Measurements from ENCODE around the gene GJA5.

GJA5 gene

GRCh38 chr1:147729315-147729714 is 31.1 kb downstream of the GJA5 start:
- no peak for DNase-seq (ENCODE audit: low read depth in 2 of 2, low spot score in 1 of 2)

GRCh38 chr1:147726168-147726567 is 34.2 kb downstream of the GJA5 start:
- no peak for DNase-seq (ENCODE audit: low read depth in 2 of 2, low spot score in 1 of 2)

GRCh38 chr1:147725685-147726084 is 34.7 kb downstream of the GJA5 start:
- no peak for DNase-seq (ENCODE audit: low read depth in 2 of 2, low spot score in 1 of 2)

GRCh38 chr1:147723691-147724323 is 36.6 kb downstream of the GJA5 start:
- no peak for DNase-seq (ENCODE audit: low read depth in 2 of 2, low spot score in 1 of 2)

GRCh38 chr1:147722124-147722523 is 38.3 kb downstream of the GJA5 start:
- no peak for DNase-seq (ENCODE audit: low read depth in 2 of 2, low spot score in 1 of 2)

GRCh38 chr1:147721716-147722115 is 38.7 kb downstream of the GJA5 start:
- no peak for DNase-seq (ENCODE audit: low read depth in 2 of 2, low spot score in 1 of 2)

GRCh38 chr1:147720557-147720956 is 39.8 kb downstream of the GJA5 start:
- no peak for DNase-seq (ENCODE audit: low read depth in 2 of 2, low spot score in 1 of 2)

- DNase-seq (ENCODE audit: low read depth in 2 of 2, low spot score in 1 of 2), result no peak
Observed at GRCh38 chr1:147719711-147720225, 40.6 kb downstream of the GJA5 start.

GRCh38 chr1:147719029-147719698 is 41.2 kb downstream of the GJA5 start:
- DNase-seq (ENCODE audit: low read depth in 2 of 2, low spot score in 1 of 2), result no peak

- no peak for DNase-seq (ENCODE audit: low read depth in 2 of 2, low spot score in 1 of 2)
Observed at GRCh38 chr1:147717706-147718097, 42.7 kb downstream of the GJA5 start.

GRCh38 chr1:147717051-147717705 is 43.2 kb downstream of the GJA5 start:
- no peak for DNase-seq (ENCODE audit: low read depth in 2 of 2, low spot score in 1 of 2)

- no peak for DNase-seq (ENCODE audit: low read depth in 2 of 2, low spot score in 1 of 2)
Observed at GRCh38 chr1:147712605-147713004, 47.8 kb downstream of the GJA5 start.

All from stimulated activated CD8-positive, alpha-beta memory T cell treated with anti-CD3 and anti-CD28 coated beads, Interleukin-4, amount 100 ng/mL, for 1 hour (primary cell).